T-cell (primary cell): ENCODE measurements around the gene PDE7B. TPM values are rescaled to one million over a fixed set of nuclear protein-coding genes. Genes with fewer than 3 reads are reported as not detected.

ENCODE experiments used
- ATAC-seq, 4 experiments: fragments of 200-7000 bp in 3 of 4; fragments of 150-1000 bp in 1 of 4; cut with Tn5 transposase; replicated peaks in 1 of 4; 1 replicate in 3 of 4; 2 replicates in 1 of 4; pipeline ENCODE4 v1.10.0; 2021; ENCODE audit warnings: moderate library complexity in 3 of 4, mild to moderate bottlenecking in 2 of 4, moderate number of reproducible peaks in 1 of 4
- CTCF ChIA-PET, 2 donors: fragments of 300-600 bp; sonication (Branson Sonifier 250); formaldehyde crosslinking; loops; one replicate each; lab custom pipeline; 2022; ENCODE audit warnings: antibody characterized with exemption in 2 of 2; lab: Charles Lee
- POLR2A ChIA-PET, 2 donors: fragments of 300-600 bp; sonication (Branson Sonifier 250); formaldehyde crosslinking; loops; one replicate each; lab custom pipeline; 2022; ENCODE audit warnings: antibody characterized with exemption in 2 of 2; lab: Charles Lee
- DNase-seq, 35 experiments: peaks; one replicate each; pipeline versions ENCODE4 v3.0.0 to v3.0.0-alpha.2; 2013 to 2023
- H3K27ac ChIP-seq: one replicate; pipeline ENCODE4 v1.5.1; 2013; ENCODE audit warnings: low read length
- H3K27me3 ChIP-seq, 2 experiments: replicated peaks in 1 of 2; 1 replicate in 1 of 2; 2 replicates in 1 of 2; pipeline versions ENCODE4 v1.6.1 to v1.7.0; 2013; ENCODE audit warnings: low read length in 1 of 2, mixed read lengths in 1 of 2; ENCODE audit not compliant: control insufficient read depth in 2 of 2, insufficient read depth in 2 of 2; ENCODE audit errors: extremely low read depth in 1 of 2
- H3K36me3 ChIP-seq, 2 donors: 1 replicate in 1 of 2; 2 replicates in 1 of 2; pipeline versions ENCODE4 v1.6.1 to v1.7.0; 2013; ENCODE audit warnings: low read length in 1 of 2; ENCODE audit not compliant: control insufficient read depth in 2 of 2, insufficient read depth in 1 of 2; ENCODE audit errors: extremely low read depth in 1 of 2
- H3K4me1 ChIP-seq, 2 experiments: 1 replicate in 1 of 2; 2 replicates in 1 of 2; pipeline versions ENCODE4 v1.6.1 to v1.7.0; 2013; ENCODE audit warnings: low read length in 2 of 2, mixed read lengths in 1 of 2; ENCODE audit not compliant: insufficient read depth in 2 of 2, control insufficient read depth in 1 of 2; ENCODE audit errors: extremely low read depth in 1 of 2
- H3K4me3 ChIP-seq, 2 donors: 1 replicate in 1 of 2; 2 replicates in 1 of 2; pipeline versions ENCODE4 v1.5.1 to v1.7.0; 2013; ENCODE audit warnings: mild to moderate bottlenecking in 2 of 2, low read length in 1 of 2, moderate library complexity in 1 of 2; ENCODE audit not compliant: control insufficient read depth in 1 of 2; ENCODE audit errors: extremely low read depth in 1 of 2
- H3K9me3 ChIP-seq: 2 replicates; pipeline ENCODE4 v1.7.0; 2013
- H3K27ac Mint-ChIP-seq, 2 donors: one replicate each; pipeline ENCODE4 v1.8.0; 2020 to 2021; ENCODE audit warnings: mild to moderate bottlenecking in 2 of 2, mixed read lengths in 2 of 2
- H3K27me3 Mint-ChIP-seq, 2 donors: one replicate each; pipeline ENCODE4 v1.8.0; 2021 to 2022; ENCODE audit warnings: mixed read lengths in 2 of 2
- H3K36me3 Mint-ChIP-seq: one replicate; pipeline ENCODE4 v1.8.0; 2021; ENCODE audit warnings: mixed read lengths
- H3K4me1 Mint-ChIP-seq, 3 donors: one replicate each; pipeline ENCODE4 v1.8.0; 2020 to 2022; ENCODE audit warnings: mixed read lengths in 3 of 3, mild to moderate bottlenecking in 1 of 3
- H3K4me3 Mint-ChIP-seq, 3 donors: one replicate each; pipeline ENCODE4 v1.8.0; 2020 to 2022; ENCODE audit warnings: mild to moderate bottlenecking in 3 of 3, mixed read lengths in 3 of 3, moderate library complexity in 3 of 3
- H3K9me3 Mint-ChIP-seq, 3 donors: one replicate each; pipeline ENCODE4 v1.8.0; 2020 to 2022; ENCODE audit warnings: mixed read lengths in 3 of 3
- WGBS: methylation state at CpG from one replicate; pipeline ENCODE4 v1.1.5; 2013; ENCODE audit warnings: missing lambda C conversion rate; ENCODE audit not compliant: insufficient coverage; 5-methylcytosine and 5-hydroxymethylcytosine counted together
- total RNA-seq, 35 experiments: library from RNA in 6 of 35; stranded (reverse) in 6 of 35; fragments of 120-200 nt in 1 of 35; gene quantifications; one replicate each; pipeline versions ENCODE4 v1.2.1 to v1.2.4 and lab custom pipeline; 2013 to 2026

Gene PDE7B
- total RNA-seq, 5 donors from 2014 or later (not counting 1 experiment from before 2014, with no cell fraction given), result 0.35 to 1.5 (median 0.69) TPM

- H3K27ac Mint-ChIP-seq, result no peak overlapping the region
- POLR2A ChIA-PET, result no interaction called here
Observed at GRCh38 chr6:135940616-135941167, 89.2 kb downstream of the PDE7B start.

GRCh38 chr6:135941275-135942025 lies 89.9 kb downstream of the PDE7B start:
- ChIA-PET CTCF (no interaction called here), POLR2A (no interaction called here)
- Mint-ChIP-seq H3K27me3 (no peaks in the 10 kb centered on the region), H3K36me3 (no peaks in the 10 kb centered on the region), H3K27ac (no peak overlapping the region), H3K4me3 (no peak overlapping the region), H3K4me1 (no peaks in the 10 kb centered on the region), H3K9me3 (no peaks in the 10 kb centered on the region)
- DNase-seq, result no peak
- H3K36me3 ChIP-seq, result peaks cover 0 to 2% of the 10 kb centered on the region in 2 donors
- no peaks in the 10 kb centered on the region for H3K4me1 ChIP-seq
- no peak for ATAC-seq
- no peak overlapping the region for H3K27ac ChIP-seq
- H3K4me3 ChIP-seq, result no peak overlapping the region
- no CpG with 5 or more reads among the region's 1 CpG for WGBS
- H3K27me3 ChIP-seq, result no peaks in the 10 kb centered on the region
- H3K9me3 ChIP-seq, result no peaks in the 10 kb centered on the region

More at GRCh38 chr6:135940616-135941167, 89.2 kb downstream of the PDE7B start:
- no peak overlapping the region for H3K4me3 ChIP-seq
- no peaks in the 10 kb centered on the region for H3K4me1 ChIP-seq
- no peaks in the 10 kb centered on the region for H3K27me3 ChIP-seq
- DNase-seq (no peak), ATAC-seq (no peak)
- no peak overlapping the region for H3K27ac ChIP-seq
- no peaks in the 10 kb centered on the region for H3K27me3 Mint-ChIP-seq
- CTCF ChIA-PET, result no interaction called here
- H3K4me1 Mint-ChIP-seq, result no peaks in the 10 kb centered on the region
- no peaks in the 10 kb centered on the region for H3K9me3 Mint-ChIP-seq
- peaks cover 0 to 2% of the 10 kb centered on the region in 2 donors for H3K36me3 ChIP-seq
- H3K4me3 Mint-ChIP-seq, result no peak overlapping the region
- no CpG with 5 or more reads among the region's 5 CpGs for WGBS
- H3K36me3 Mint-ChIP-seq, result no peaks in the 10 kb centered on the region
- no peaks in the 10 kb centered on the region for H3K9me3 ChIP-seq

- Mint-ChIP-seq H3K4me1 (no peaks in the 10 kb centered on the region), H3K27me3 (no peaks in the 10 kb centered on the region), H3K9me3 (no peaks in the 10 kb centered on the region), H3K4me3 (no peak overlapping the region), H3K27ac (no peak overlapping the region), H3K36me3 (no peaks in the 10 kb centered on the region)
- ATAC-seq (no peak), DNase-seq (no peak)
- Histone ChIP-seq H3K27ac (no peak overlapping the region), H3K9me3 (no peaks in the 10 kb centered on the region), H3K4me1 (no peaks in the 10 kb centered on the region), H3K36me3 (peaks cover 0 to 2% of the 10 kb centered on the region in 2 donors), H3K4me3 (no peak overlapping the region), H3K27me3 (no peaks in the 10 kb centered on the region)
- 68% methylated on average over 6 of the region's 6 CpGs for WGBS
- ChIA-PET CTCF (no interaction called here), POLR2A (no interaction called here)
Observed at GRCh38 chr6:135944120-135944519, 92.6 kb downstream of the PDE7B start.

- ChIA-PET CTCF (no interaction called here), POLR2A (no interaction called here)
- Mint-ChIP-seq H3K27ac (no peak overlapping the region), H3K27me3 (peaks cover 0 to 3% of the 10 kb centered on the region in 2 donors), H3K9me3 (no peaks in the 10 kb centered on the region), H3K36me3 (no peaks in the 10 kb centered on the region), H3K4me1 (no peaks in the 10 kb centered on the region), H3K4me3 (no peak overlapping the region)
- no peaks in the 10 kb centered on the region for H3K9me3 ChIP-seq
- no peak overlapping the region for H3K27ac ChIP-seq
- WGBS, result no CpG with 5 or more reads among the region's 3 CpGs
- ATAC-seq (no peak), DNase-seq (no peak)
- H3K4me1 ChIP-seq, result no peaks in the 10 kb centered on the region
- H3K36me3 ChIP-seq, result peaks cover 0 to 2% of the 10 kb centered on the region in 2 donors
- H3K27me3 ChIP-seq, result no peaks in the 10 kb centered on the region
- no peak overlapping the region for H3K4me3 ChIP-seq
Observed at GRCh38 chr6:135946674-135947073, 95.2 kb downstream of the PDE7B start.

GRCh38 chr6:135950669-135951068 lies 99.2 kb downstream of the PDE7B start:
- Mint-ChIP-seq H3K27me3 (peaks cover 0 to 3% of the 10 kb centered on the region in 2 donors), H3K9me3 (no peaks in the 10 kb centered on the region)
- WGBS, result no CpG with 5 or more reads among the region's 7 CpGs

GRCh38 chr6:135951169-135951568 lies 99.7 kb downstream of the PDE7B start:
- WGBS, result no CpG with 5 or more reads among the region's 1 CpG
- H3K36me3 Mint-ChIP-seq, result no peaks in the 10 kb centered on the region
- H3K4me1 Mint-ChIP-seq, result no peaks in the 10 kb centered on the region
- peaks cover 0 to 3% of the 10 kb centered on the region in 2 donors for H3K27me3 Mint-ChIP-seq
- no peak overlapping the region for H3K27ac ChIP-seq
- ChIA-PET CTCF (no interaction called here), POLR2A (no interaction called here)
- no peak overlapping the region for H3K4me3 Mint-ChIP-seq
- ATAC-seq (no peak), DNase-seq (no peak)
- no peaks in the 10 kb centered on the region for H3K27me3 ChIP-seq
- no peak overlapping the region for H3K4me3 ChIP-seq
- H3K27ac Mint-ChIP-seq, result no peak overlapping the region
- no peaks in the 10 kb centered on the region for H3K9me3 ChIP-seq
- no peaks in the 10 kb centered on the region for H3K36me3 ChIP-seq
- no peaks in the 10 kb centered on the region for H3K9me3 Mint-ChIP-seq
- no peaks in the 10 kb centered on the region for H3K4me1 ChIP-seq

More at GRCh38 chr6:135950669-135951068, 99.2 kb downstream of the PDE7B start:
- H3K4me3 ChIP-seq, result no peak overlapping the region
- ChIA-PET CTCF (no interaction called here), POLR2A (no interaction called here)
- H3K4me1 ChIP-seq, result no peaks in the 10 kb centered on the region
- no peaks in the 10 kb centered on the region for H3K36me3 Mint-ChIP-seq
- no peaks in the 10 kb centered on the region for H3K9me3 ChIP-seq
- no peaks in the 10 kb centered on the region for H3K27me3 ChIP-seq
- no peak overlapping the region for H3K4me3 Mint-ChIP-seq
- H3K27ac ChIP-seq, result no peak overlapping the region
- H3K27ac Mint-ChIP-seq, result no peak overlapping the region
- no peaks in the 10 kb centered on the region for H3K4me1 Mint-ChIP-seq
- no peaks in the 10 kb centered on the region for H3K36me3 ChIP-seq
- no peak for ATAC-seq
- no peak for DNase-seq
